Trophoblast cell (in vitro differentiated cells and primary cell): ENCODE measurements around the gene PSG6.
A peak's percentile ranks its signal among the peaks of the same experiment; 100 is the strongest.
"Not testable (repeated sequence)": the region's sequence is repeated elsewhere in the genome, so short reads cannot be mapped to it uniquely, and the experiment has no call there.

Source experiments
- DNase-seq, 2 donors: peaks; one replicate each; pipeline ENCODE4 v3.0.0-alpha.2; 2016
- H2AFZ ChIP-seq: 2 replicates; pipeline ENCODE4 v1.6.1; 2013; ENCODE audit warnings: low read length, moderate library complexity, mild to moderate bottlenecking; ENCODE audit not compliant: insufficient read depth, poor library complexity
- H2AK5ac ChIP-seq: 2 replicates; pipeline ENCODE4 v1.6.1; 2013; ENCODE audit warnings: mild to moderate bottlenecking, low read length
- H2BK120ac ChIP-seq: 2 replicates; pipeline ENCODE4 v1.6.1; 2013; ENCODE audit warnings: low read length, mild to moderate bottlenecking, moderate library complexity; ENCODE audit not compliant: insufficient read depth, poor library complexity
- H2BK12ac ChIP-seq: 2 replicates; pipeline ENCODE4 v1.6.1; 2013; ENCODE audit warnings: mild to moderate bottlenecking, low read length, moderate library complexity
- H2BK5ac ChIP-seq: 2 replicates; pipeline ENCODE4 v1.6.1; 2013; ENCODE audit warnings: low read length, low read depth, moderate library complexity, mild to moderate bottlenecking; ENCODE audit not compliant: poor library complexity
- H3K14ac ChIP-seq: 2 replicates; pipeline ENCODE4 v1.6.1; 2013; ENCODE audit warnings: mild to moderate bottlenecking, low read length
- H3K18ac ChIP-seq: 2 replicates; pipeline ENCODE4 v1.6.1; 2013; ENCODE audit warnings: mild to moderate bottlenecking, low read length
- H3K23ac ChIP-seq: 2 replicates; pipeline ENCODE4 v1.6.1; 2013; ENCODE audit warnings: low read length
- H3K27ac ChIP-seq: 2 replicates; pipeline ENCODE4 v1.5.1; 2013; ENCODE audit warnings: low read depth, mild to moderate bottlenecking, inconsistent platforms, low read length, moderate library complexity
- H3K27me3 ChIP-seq: 2 replicates; pipeline ENCODE4 v1.6.1; 2013; ENCODE audit warnings: inconsistent platforms, mild to moderate bottlenecking, low read length, moderate library complexity; ENCODE audit not compliant: insufficient read depth
- H3K36me3 ChIP-seq, 2 experiments: 1 replicate in 1 of 2; 2 replicates in 1 of 2; pipeline ENCODE4 v1.6.1; 2013; ENCODE audit warnings: low read length in 2 of 2, mild to moderate bottlenecking in 2 of 2, moderate library complexity in 1 of 2; ENCODE audit not compliant: insufficient read depth in 2 of 2, control insufficient read depth in 1 of 2
- H3K4ac ChIP-seq: 2 replicates; pipeline ENCODE4 v1.6.1; 2013; ENCODE audit warnings: low read depth, mild to moderate bottlenecking, low read length, moderate library complexity
- H3K4me1 ChIP-seq, 2 experiments: 1 replicate in 1 of 2; 2 replicates in 1 of 2; pipeline ENCODE4 v1.6.1; 2013; ENCODE audit warnings: low read length in 2 of 2, mild to moderate bottlenecking in 2 of 2, moderate library complexity in 1 of 2; ENCODE audit not compliant: insufficient read depth in 2 of 2, control insufficient read depth in 1 of 2
- H3K4me2 ChIP-seq: 2 replicates; pipeline ENCODE4 v1.6.1; 2013; ENCODE audit warnings: inconsistent platforms, mild to moderate bottlenecking, low read length, moderate library complexity
- H3K4me3 ChIP-seq: 2 replicates; pipeline ENCODE4 v1.5.1; 2013; ENCODE audit warnings: mild to moderate bottlenecking, low read depth, low read length, inconsistent platforms
- H3K79me1 ChIP-seq: one replicate; pipeline ENCODE4 v1.6.1; 2013; ENCODE audit warnings: low read length
- H3K79me2 ChIP-seq: 2 replicates; pipeline ENCODE4 v1.6.1; 2013; ENCODE audit warnings: low read length, mild to moderate bottlenecking; ENCODE audit not compliant: control insufficient read depth, insufficient read depth, poor library complexity
- H3K9ac ChIP-seq: 2 replicates; pipeline ENCODE4 v1.6.1; 2013; ENCODE audit warnings: mild to moderate bottlenecking, low read length
- H3K9me3 ChIP-seq: 2 replicates; pipeline ENCODE4 v1.6.1; 2013; ENCODE audit warnings: low read depth, mild to moderate bottlenecking, control low read depth, inconsistent platforms, low read length; ENCODE audit not compliant: insufficient read depth
- H4K12ac ChIP-seq: 2 replicates; pipeline ENCODE4 v1.6.1; 2013; ENCODE audit warnings: low read depth, mild to moderate bottlenecking, low read length, moderate library complexity
- H4K8ac ChIP-seq: 2 replicates; pipeline ENCODE4 v1.6.1; 2013; ENCODE audit warnings: low read depth, mild to moderate bottlenecking, low read length, moderate library complexity
- H4K91ac ChIP-seq: one replicate; pipeline ENCODE4 v1.6.1; 2013; ENCODE audit warnings: low read depth, mild to moderate bottlenecking, low read length, moderate library complexity
- WGBS: extraction: QIAGEN DNeasy Blood & Tissue Kit; methylation state at CpG from one replicate; pipeline ENCODE4 v1.1.7; 2013; ENCODE audit warnings: missing lambda C conversion rate; ENCODE audit not compliant: insufficient read length, insufficient coverage; ENCODE audit errors: extremely low coverage; 5-methylcytosine and 5-hydroxymethylcytosine counted together

PSG6 gene

DNA sequence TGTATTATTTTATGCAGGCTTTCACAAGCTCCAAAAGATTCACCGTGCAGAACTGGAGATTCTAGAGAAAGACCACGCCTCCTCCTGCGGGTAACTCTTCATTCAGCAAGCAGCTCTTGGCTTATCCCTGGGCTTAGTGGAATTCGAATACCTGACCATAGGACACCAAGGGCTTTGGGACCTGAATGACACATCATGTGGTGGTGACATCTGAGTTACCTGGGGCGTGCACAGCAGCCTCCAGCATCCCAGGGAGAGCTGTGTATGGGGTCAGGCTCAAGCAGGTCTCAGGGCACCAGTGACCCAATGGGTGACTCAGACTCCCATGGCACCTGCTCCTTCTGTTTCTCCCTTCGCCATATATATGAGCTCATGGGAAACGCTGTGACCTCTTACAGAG, 27.2 kb downstream of the PSG6 start:
- H3K23ac ChIP-seq, H3K79me1 ChIP-seq, H2BK120ac ChIP-seq, H2AK5ac ChIP-seq, H3K4me1 ChIP-seq, H2BK5ac ChIP-seq, H3K4me3 ChIP-seq, H3K9me3 ChIP-seq, H3K27me3 ChIP-seq, H3K27ac ChIP-seq, H2BK12ac ChIP-seq, H3K79me2 ChIP-seq, H3K4ac ChIP-seq, H4K12ac ChIP-seq, H2AFZ ChIP-seq, H3K18ac ChIP-seq, H4K8ac ChIP-seq, H3K36me3 ChIP-seq, H3K4me2 ChIP-seq, H4K91ac ChIP-seq, H3K14ac ChIP-seq, H3K9ac ChIP-seq: not testable (repeated sequence)
- peak; percentile 53 to 79 for DNase-seq
- no CpG with 5 or more reads among the region's 7 CpGs for WGBS

DNA sequence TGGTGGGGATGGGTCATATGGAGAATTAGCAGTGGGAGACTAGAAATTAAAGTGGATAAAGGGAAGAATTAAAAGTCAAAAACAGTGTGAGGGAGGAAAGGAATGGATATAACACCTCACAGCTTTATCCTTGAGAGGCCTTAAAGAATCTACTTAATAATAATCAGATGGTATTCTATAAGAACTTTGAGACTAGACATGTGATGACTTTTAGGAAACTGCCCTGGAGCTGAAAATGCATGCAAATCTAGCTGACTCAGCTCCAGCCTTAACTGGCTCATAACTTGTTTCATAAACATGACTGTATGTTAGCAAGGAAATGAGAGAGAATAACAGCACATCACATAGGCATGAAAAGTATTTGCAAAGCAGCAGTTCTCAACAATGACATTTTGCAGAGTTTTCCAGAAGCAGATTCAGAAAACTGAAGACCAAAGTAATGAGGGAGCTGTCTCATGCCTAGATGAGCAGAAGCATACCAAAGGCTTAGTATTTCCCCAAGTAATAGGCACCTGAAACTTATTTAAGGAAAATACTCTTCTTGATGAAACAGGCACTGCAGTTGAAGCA, 29.7 kb downstream of the PSG6 start:
- not testable (repeated sequence) for H3K36me3 ChIP-seq, H4K91ac ChIP-seq, H3K14ac ChIP-seq, H3K79me2 ChIP-seq, H2BK120ac ChIP-seq, H2AFZ ChIP-seq, H2AK5ac ChIP-seq, H3K79me1 ChIP-seq, H4K8ac ChIP-seq, H3K27ac ChIP-seq, H3K4me3 ChIP-seq, H2BK5ac ChIP-seq, H3K9ac ChIP-seq, H2BK12ac ChIP-seq, H3K4ac ChIP-seq, H3K18ac ChIP-seq, H3K4me2 ChIP-seq, DNase-seq, H4K12ac ChIP-seq, H3K9me3 ChIP-seq, H3K27me3 ChIP-seq, H3K4me1 ChIP-seq, H3K23ac ChIP-seq

DNA sequence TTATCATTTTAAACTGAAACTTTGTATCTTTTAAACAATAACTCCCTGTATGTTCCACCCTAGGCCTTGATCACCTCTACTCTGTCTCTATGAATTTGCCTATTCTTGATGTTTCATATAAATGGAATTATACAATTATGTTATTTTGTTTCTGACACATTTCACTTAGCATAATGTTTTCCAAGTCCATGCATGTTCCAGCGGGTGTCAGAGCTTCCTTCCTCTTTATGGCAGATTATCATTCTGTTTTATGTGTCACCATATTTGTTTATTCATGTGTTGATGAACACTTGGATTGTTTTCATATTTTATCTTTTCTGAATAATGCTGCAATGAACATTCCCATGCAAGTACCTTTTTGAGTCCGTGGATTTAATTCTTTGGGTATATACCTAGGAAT, 35.0 kb downstream of the PSG6 start:
- not testable (repeated sequence) for H3K23ac ChIP-seq, H3K4me3 ChIP-seq, H3K27ac ChIP-seq, H3K79me2 ChIP-seq, H2AK5ac ChIP-seq, H2BK12ac ChIP-seq, H3K9ac ChIP-seq, H2AFZ ChIP-seq, H3K14ac ChIP-seq, H4K91ac ChIP-seq, DNase-seq, H3K4me1 ChIP-seq, H4K8ac ChIP-seq, H3K18ac ChIP-seq, H3K79me1 ChIP-seq, H3K27me3 ChIP-seq, H2BK5ac ChIP-seq, H2BK120ac ChIP-seq, H4K12ac ChIP-seq, H3K36me3 ChIP-seq, H3K4me2 ChIP-seq, H3K4ac ChIP-seq
- no CpG with 5 or more reads among the region's 2 CpGs for WGBS
- H3K9me3 ChIP-seq, result peaks cover 27% of the 10 kb centered on the region

DNA sequence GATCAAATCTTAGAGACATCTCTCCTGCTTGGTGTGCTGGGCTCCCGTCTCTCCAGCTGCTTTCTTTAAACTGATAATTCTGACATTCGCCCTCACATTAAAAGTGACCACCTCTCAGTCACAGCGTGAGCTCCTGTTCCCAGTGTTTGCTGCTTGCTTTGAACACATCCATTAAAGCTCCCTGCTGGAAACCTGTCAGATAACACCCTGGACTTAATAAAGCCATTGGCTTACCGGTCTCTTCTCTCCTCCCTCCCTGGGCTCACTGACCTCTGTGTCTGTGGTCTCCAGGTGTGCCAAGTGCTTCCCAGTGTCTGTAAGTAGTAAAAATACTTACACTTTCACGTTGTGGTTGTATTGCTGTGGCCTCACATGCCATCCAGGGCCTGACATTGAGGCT, 35.7 kb downstream of the PSG6 start:
- no CpG with 5 or more reads among the region's 5 CpGs for WGBS
- not testable (repeated sequence) for H4K8ac ChIP-seq, H3K14ac ChIP-seq, H2BK5ac ChIP-seq, H3K79me2 ChIP-seq, H3K4me1 ChIP-seq, H3K18ac ChIP-seq, H2AK5ac ChIP-seq, H3K27me3 ChIP-seq, H3K79me1 ChIP-seq, H4K12ac ChIP-seq, H2BK12ac ChIP-seq, H2AFZ ChIP-seq, H3K36me3 ChIP-seq, DNase-seq, H3K4ac ChIP-seq, H3K4me3 ChIP-seq, H4K91ac ChIP-seq, H3K23ac ChIP-seq, H3K9ac ChIP-seq, H3K4me2 ChIP-seq, H2BK120ac ChIP-seq, H3K27ac ChIP-seq
- peaks cover 25% of the 10 kb centered on the region for H3K9me3 ChIP-seq
